Measurements from ENCODE around the gene UBE2R2. TPM values are rescaled to one million over a fixed set of nuclear protein-coding genes. Genes with fewer than 3 reads are reported as not detected.
"Not testable (repeated sequence)": the region's sequence is repeated elsewhere in the genome, so short reads cannot be mapped to it uniquely, and the experiment has no call there.

UBE2R2 gene
- polyA plus RNA-seq, 4 donors, result 58.5 to 74.0 (median 64.9) TPM

- no peak for DNase-seq (ENCODE audit: low read depth in 4 of 4, low spot score in 3 of 4)
These were observed 107.2 kb downstream of the UBE2R2 start for GRCh38 chr9:33923998-33924701.

- peak; percentile 8 to 45 (median 20) for DNase-seq (ENCODE audit: low read depth in 4 of 4, low spot score in 3 of 4)
These were observed 108.2 kb downstream of the UBE2R2 start for GRCh38 chr9:33924978-33925797.

- DNase-seq (ENCODE audit: low read depth in 4 of 4, low spot score in 3 of 4), result no peak
These were observed 110.0 kb downstream of the UBE2R2 start for GRCh38 chr9:33926746-33927485.

- DNase-seq (ENCODE audit: low read depth in 4 of 4, low spot score in 3 of 4), result no peak
These were observed 110.7 kb downstream of the UBE2R2 start for GRCh38 chr9:33927694-33928093.

GRCh38 chr9:33931326-33931725, 114.4 kb downstream of the UBE2R2 start:
- no peak for DNase-seq (ENCODE audit: low read depth in 4 of 4, low spot score in 3 of 4)

GRCh38 chr9:33932078-33932807, 115.3 kb downstream of the UBE2R2 start:
- no peak for DNase-seq (ENCODE audit: low read depth in 4 of 4, low spot score in 3 of 4)

- no peak for DNase-seq (ENCODE audit: low read depth in 4 of 4, low spot score in 3 of 4)
These were observed 117.4 kb downstream of the UBE2R2 start for GRCh38 chr9:33934188-33934878.

GRCh38 chr9:33939924-33940874, 123.2 kb downstream of the UBE2R2 start:
- no peak for DNase-seq (ENCODE audit: low read depth in 4 of 4, low spot score in 3 of 4)

- no peak for DNase-seq (ENCODE audit: low read depth in 4 of 4, low spot score in 3 of 4)
These were observed 125.6 kb downstream of the UBE2R2 start for GRCh38 chr9:33942471-33943083.

GRCh38 chr9:33943389-33943788, 126.4 kb downstream of the UBE2R2 start:
- no peak for DNase-seq (ENCODE audit: low read depth in 4 of 4, low spot score in 3 of 4)

GRCh38 chr9:33946779-33947535, 130.0 kb downstream of the UBE2R2 start:
- no peak for DNase-seq (ENCODE audit: low read depth in 4 of 4, low spot score in 3 of 4)

- DNase-seq (ENCODE audit: low read depth in 4 of 4, low spot score in 3 of 4), result no peak
These were observed 133.4 kb downstream of the UBE2R2 start for GRCh38 chr9:33950371-33950770.

GRCh38 chr9:33952066-33952465, 135.1 kb downstream of the UBE2R2 start:
- DNase-seq (ENCODE audit: low read depth in 4 of 4, low spot score in 3 of 4), result no peak

GRCh38 chr9:33956544-33956943, 139.6 kb downstream of the UBE2R2 start:
- DNase-seq (ENCODE audit: low read depth in 4 of 4, low spot score in 3 of 4), result no peak

- DNase-seq (ENCODE audit: low read depth in 4 of 4, low spot score in 3 of 4), result no peak
These were observed 142.8 kb downstream of the UBE2R2 start for GRCh38 chr9:33959725-33960124.

- not testable (repeated sequence) for DNase-seq (ENCODE audit: low read depth in 4 of 4, low spot score in 3 of 4)
These were observed 145.5 kb downstream of the UBE2R2 start for GRCh38 chr9:33962468-33962867.

GRCh38 chr9:33964086-33964768, 147.3 kb downstream of the UBE2R2 start:
- DNase-seq (ENCODE audit: low read depth in 4 of 4, low spot score in 3 of 4), result no peak

All from left renal pelvis (tissue), 4 donors.